B cell (primary cell): ENCODE data around the gene CEMIP. TPM values are rescaled to one million over a fixed set of nuclear protein-coding genes. Genes with fewer than 3 reads are reported as not detected.

Experiments
- ATAC-seq: fragments of 200-7000 bp; cut with Tn5 transposase; one replicate; pipeline ENCODE4 v1.10.0; 2021; ENCODE audit warnings: low read depth, mild to moderate bottlenecking, moderate number of reproducible peaks, moderate library complexity
- CTCF ChIA-PET: fragments of 350-600 bp; sonication (Branson Sonifier 250); formaldehyde crosslinking; loops from one replicate; lab custom pipeline; 2021; ENCODE audit warnings: antibody characterized with exemption, inconsistent platforms; lab: Charles Lee
- POLR2A ChIA-PET: fragments of 350-600 bp; sonication (Branson Sonifier 250); formaldehyde crosslinking; loops from one replicate; lab custom pipeline; 2021; ENCODE audit warnings: antibody characterized with exemption; lab: Charles Lee
- DNase-seq: peaks from one replicate; pipeline ENCODE4 v3.0.0; 2013
- H2AFZ ChIP-seq: 2 replicates; pipeline ENCODE4 v1.6.1; 2012; ENCODE audit warnings: mild to moderate bottlenecking, low read depth, low read length; ENCODE audit not compliant: insufficient read depth, poor library complexity, severe bottlenecking
- H3K27ac ChIP-seq, 2 donors: 1 replicate in 1 of 2; 2 replicates in 1 of 2; pipeline ENCODE4 v1.5.1; 2012 to 2013; ENCODE audit warnings: low read length in 2 of 2, mild to moderate bottlenecking in 2 of 2, moderate library complexity in 1 of 2
- H3K27me3 ChIP-seq, 4 experiments: fragments of 200-600 bp in 1 of 4; sonication (generic) in 1 of 4; replicated peaks in 1 of 4; 1 replicate in 2 of 4; 2 replicates in 2 of 4; pipeline versions ENCODE4 v1.6.1 to v1.7.0; 2013 to 2016; ENCODE audit warnings: low read length in 3 of 4, mild to moderate bottlenecking in 2 of 4, mixed read lengths in 1 of 4, moderate library complexity in 1 of 4; ENCODE audit not compliant: insufficient read depth in 4 of 4, control insufficient read depth in 3 of 4; ENCODE audit errors: control extremely low read depth in 1 of 4
- H3K36me3 ChIP-seq, 2 experiments: replicated peaks in 1 of 2; 1 replicate in 1 of 2; 2 replicates in 1 of 2; pipeline versions ENCODE4 v1.6.1 to v1.7.1; 2013; ENCODE audit warnings: low read length in 1 of 2; ENCODE audit not compliant: insufficient read depth in 2 of 2, control insufficient read depth in 1 of 2; ENCODE audit errors: control extremely low read depth in 1 of 2, extremely low read depth in 1 of 2
- H3K4me1 ChIP-seq, 2 donors: fragments of 200-600 bp in 1 of 2; sonication (generic) in 1 of 2; 1 replicate in 1 of 2; 2 replicates in 1 of 2; pipeline versions ENCODE4 v1.5.1 to v1.6.1; 2013 to 2017; ENCODE audit warnings: low read length in 2 of 2; ENCODE audit not compliant: control insufficient read depth in 2 of 2, insufficient read depth in 2 of 2
- H3K4me2 ChIP-seq: replicated peaks from 2 replicates; pipeline ENCODE3; 2012; ENCODE audit warnings: mild to moderate bottlenecking, low read depth, low read length; ENCODE audit not compliant: poor library complexity, severe bottlenecking
- H3K4me3 ChIP-seq, 5 experiments: fragments of 200-600 bp in 1 of 5; sonication (generic) in 1 of 5; 1 replicate in 3 of 5; 2 replicates in 2 of 5; pipeline versions ENCODE4 v1.5.1 to v1.7.0; 2011 to 2016; ENCODE audit warnings: low read length in 4 of 5, mild to moderate bottlenecking in 4 of 5, low read depth in 2 of 5, control low read depth in 1 of 5, moderate library complexity in 1 of 5; ENCODE audit not compliant: insufficient read depth in 1 of 5; ENCODE audit errors: control extremely low read depth in 1 of 5, extremely low read depth in 1 of 5
- H3K79me2 ChIP-seq: fragments of 200-600 bp; sonication (generic); one replicate; pipeline ENCODE4 v1.6.0; 2016; ENCODE audit warnings: low read length; ENCODE audit not compliant: control insufficient read depth, insufficient read depth
- H3K9ac ChIP-seq: fragments of 200-600 bp; sonication (generic); 2 replicates; pipeline ENCODE4 v1.6.1; 2017; ENCODE audit warnings: mild to moderate bottlenecking, low read length, moderate library complexity
- H3K9me3 ChIP-seq, 3 donors: one replicate each; pipeline versions ENCODE4 v1.6.1 to v1.7.1; 2013; ENCODE audit warnings: low read length in 2 of 3; ENCODE audit not compliant: control insufficient read depth in 2 of 3, insufficient read depth in 1 of 3; ENCODE audit errors: control extremely low read depth in 1 of 3
- H4K20me1 ChIP-seq: 2 replicates; pipeline ENCODE4 v1.6.0; 2012; ENCODE audit warnings: mild to moderate bottlenecking, low read length; ENCODE audit not compliant: insufficient read depth, control insufficient read depth, poor library complexity, severe bottlenecking
- H3K27ac Mint-ChIP-seq: one replicate; pipeline ENCODE4 v1.8.0; 2021; ENCODE audit warnings: mixed read lengths
- H3K27me3 Mint-ChIP-seq: one replicate; pipeline ENCODE4 v1.8.0; 2021; ENCODE audit warnings: mixed read lengths
- H3K4me1 Mint-ChIP-seq: one replicate; pipeline ENCODE4 v1.8.0; 2021; ENCODE audit warnings: mixed read lengths
- H3K4me3 Mint-ChIP-seq: one replicate; pipeline ENCODE4 v1.8.0; 2021; ENCODE audit warnings: mixed read lengths
- H3K9me3 Mint-ChIP-seq: one replicate; pipeline ENCODE4 v1.8.0; 2022; ENCODE audit warnings: mixed read lengths; ENCODE audit not compliant: insufficient read depth
- EZH2 ChIP-seq: IDR thresholded peaks from 2 replicates; pipeline ENCODE4 v1.6.1; 2012; ENCODE audit warnings: borderline replicate concordance, low read depth, mild to moderate bottlenecking, moderate library complexity, low read length; ENCODE audit not compliant: insufficient read depth, poor library complexity, severe bottlenecking
- WGBS: methylation state at CpG from one replicate; pipeline ENCODE4 v1.1.5; 2013; ENCODE audit warnings: missing lambda C conversion rate; ENCODE audit not compliant: insufficient coverage; 5-methylcytosine and 5-hydroxymethylcytosine counted together
- intact Hi-C: fragments of 100-400 bp; cut with micrococcal nuclease; formaldehyde crosslinking; loops from one replicate; pipeline ENCODE4 v1.10.0; 2022
- polyA plus RNA-seq: library from polyadenylated mRNA; depleted of rRNA; stranded (reverse); fragments of >200 nt; gene quantifications from 2 replicates; pipeline ENCODE4 v1.2.3, GENCODE V29; 2012
- total RNA-seq, 2 donors: library from RNA; stranded (reverse); fragments of 120-200 nt in 1 of 2; gene quantifications; 1 replicate in 1 of 2; 2 replicates in 1 of 2; pipeline versions ENCODE4 v1.2.3 to v1.2.4, GENCODE V29; 2013 to 2022
- TF ChIP-seq, protein P1 (sequence below): fragments of 200-600 bp; IDR thresholded peaks from one replicate; pipeline ENCODE4 v1.8.0; 2022; ENCODE audit warnings: antibody characterized with exemption, mild to moderate bottlenecking

Gene CEMIP
- total and polyA plus RNA-seq, 2 donors (not counting 1 experiment from before 2014, with no cell fraction given), result 0.32 TPM; not detected in 1

DNA sequence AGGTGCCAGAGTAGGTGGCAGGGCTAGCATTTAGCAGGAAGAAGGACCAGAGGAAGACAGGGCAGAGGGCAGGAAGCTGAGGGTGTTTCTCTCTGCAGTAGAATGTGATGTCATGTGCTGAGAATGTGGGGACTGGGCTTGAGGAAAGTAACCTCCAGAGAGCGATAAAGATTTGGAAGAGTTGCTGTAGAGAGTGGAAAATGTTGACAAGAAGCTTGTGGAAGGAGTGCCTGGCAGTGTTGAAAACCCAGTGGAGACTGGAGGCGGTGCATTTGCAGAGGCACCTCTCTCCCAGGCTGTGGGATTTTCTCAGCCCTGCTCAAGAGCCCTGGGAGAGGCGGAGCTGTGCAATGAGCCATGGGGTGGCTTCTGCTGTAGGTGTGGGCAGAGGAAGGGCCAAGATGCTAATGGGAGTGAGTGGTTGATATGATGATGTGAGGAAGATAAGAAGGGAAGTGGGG, 155.6 kb downstream of the CEMIP start:
- Histone ChIP-seq H3K9me3 (no peaks in the 10 kb centered on the region), H3K27me3 (no peaks in the 10 kb centered on the region), H3K36me3 (no peaks in the 10 kb centered on the region), H3K79me2 (no peaks in the 10 kb centered on the region), H3K9ac (no peak overlapping the region), H3K27ac (no peak overlapping the region), H4K20me1 (no peaks in the 10 kb centered on the region), H3K4me1 (no peaks in the 10 kb centered on the region), H3K4me3 (no peak overlapping the region), H3K4me2 (no peak overlapping the region), H2AFZ (no peak overlapping the region)
- DNase-seq (no peak), ATAC-seq (no peak)
- ChIA-PET POLR2A (no interaction called here), CTCF (no interaction called here)
- H3K4me3 Mint-ChIP-seq, result no peak overlapping the region
- H3K27me3 Mint-ChIP-seq, result no peaks in the 10 kb centered on the region
- H3K27ac Mint-ChIP-seq, result no peak overlapping the region
- intact Hi-C loops, result no loop called here
- WGBS, result 98% methylated on average over 3 of the region's 3 CpGs
- no peak for TF ChIP-seq EZH2
- TF ChIP-seq, protein P1, sequence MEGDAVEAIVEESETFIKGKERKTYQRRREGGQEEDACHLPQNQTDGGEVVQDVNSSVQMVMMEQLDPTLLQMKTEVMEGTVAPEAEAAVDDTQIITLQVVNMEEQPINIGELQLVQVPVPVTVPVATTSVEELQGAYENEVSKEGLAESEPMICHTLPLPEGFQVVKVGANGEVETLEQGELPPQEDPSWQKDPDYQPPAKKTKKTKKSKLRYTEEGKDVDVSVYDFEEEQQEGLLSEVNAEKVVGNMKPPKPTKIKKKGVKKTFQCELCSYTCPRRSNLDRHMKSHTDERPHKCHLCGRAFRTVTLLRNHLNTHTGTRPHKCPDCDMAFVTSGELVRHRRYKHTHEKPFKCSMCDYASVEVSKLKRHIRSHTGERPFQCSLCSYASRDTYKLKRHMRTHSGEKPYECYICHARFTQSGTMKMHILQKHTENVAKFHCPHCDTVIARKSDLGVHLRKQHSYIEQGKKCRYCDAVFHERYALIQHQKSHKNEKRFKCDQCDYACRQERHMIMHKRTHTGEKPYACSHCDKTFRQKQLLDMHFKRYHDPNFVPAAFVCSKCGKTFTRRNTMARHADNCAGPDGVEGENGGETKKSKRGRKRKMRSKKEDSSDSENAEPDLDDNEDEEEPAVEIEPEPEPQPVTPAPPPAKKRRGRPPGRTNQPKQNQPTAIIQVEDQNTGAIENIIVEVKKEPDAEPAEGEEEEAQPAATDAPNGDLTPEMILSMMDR, result no peak
- no peaks in the 10 kb centered on the region for H3K9me3 Mint-ChIP-seq
- no peaks in the 10 kb centered on the region for H3K4me1 Mint-ChIP-seq

DNA sequence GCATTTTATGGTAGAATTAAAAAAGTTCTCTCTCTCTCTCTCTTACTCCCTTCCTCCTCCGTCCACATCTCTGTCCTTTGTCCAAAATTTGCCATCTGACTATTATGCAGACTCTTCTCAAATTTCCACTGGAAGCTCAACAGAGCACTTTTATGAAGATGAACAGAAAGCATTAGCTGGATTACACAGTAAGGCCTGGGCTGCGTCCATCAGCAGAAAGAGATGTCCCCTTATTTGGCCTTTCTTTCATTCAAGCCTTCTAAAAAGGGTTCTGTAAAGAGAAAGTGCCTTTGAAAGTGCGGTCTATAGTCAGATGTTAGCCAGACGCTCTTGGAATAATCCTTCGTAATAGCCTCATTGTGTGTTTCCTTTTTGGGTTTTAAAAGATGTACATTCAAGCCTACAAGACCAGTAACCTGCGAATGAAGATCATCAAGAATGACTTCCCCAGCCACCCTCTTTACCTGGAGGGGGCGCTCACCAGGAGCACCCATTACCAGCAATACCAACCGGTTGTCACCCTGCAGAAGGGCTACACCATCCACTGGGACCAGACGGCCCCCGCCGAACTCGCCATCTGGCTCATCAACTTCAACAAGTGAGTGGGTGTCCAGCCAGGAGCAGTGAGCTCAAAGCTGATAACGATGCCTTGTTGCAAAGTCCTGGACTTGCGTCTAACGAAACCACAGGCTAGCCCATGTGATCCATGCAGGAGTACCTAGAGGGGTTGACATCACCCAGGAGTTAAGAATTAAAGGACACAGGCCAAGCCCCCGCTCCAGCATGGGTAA, 157.3 kb downstream of the CEMIP start:
- CTCF ChIA-PET, result no interaction called here
- intact Hi-C loops, result no loop called here
- H3K79me2 ChIP-seq, result no peaks in the 10 kb centered on the region
- TF ChIP-seq, protein P1, result no peak
- no peak for TF ChIP-seq EZH2
- POLR2A ChIA-PET, result no interaction called here
- H3K4me2 ChIP-seq, result no peak overlapping the region
- no peak for DNase-seq
- H3K4me1 ChIP-seq, result no peaks in the 10 kb centered on the region
- WGBS, result over 99% methylated on average over 12 of the region's 16 CpGs
- H3K27me3 ChIP-seq, result no peaks in the 10 kb centered on the region
- H3K9ac ChIP-seq, result no peak overlapping the region
- Mint-ChIP-seq H3K27me3 (no peaks in the 10 kb centered on the region), H3K9me3 (no peaks in the 10 kb centered on the region), H3K4me3 (no peak overlapping the region), H3K27ac (no peak overlapping the region), H3K4me1 (no peaks in the 10 kb centered on the region)
- H4K20me1 ChIP-seq, result no peaks in the 10 kb centered on the region
- no peaks in the 10 kb centered on the region for H3K9me3 ChIP-seq
- no peak overlapping the region for H3K4me3 ChIP-seq
- ATAC-seq, result no peak
- H3K36me3 ChIP-seq, result peaks cover 0 to 3% of the 10 kb centered on the region in 2 experiments
- H2AFZ ChIP-seq, result no peak overlapping the region
- no peak overlapping the region for H3K27ac ChIP-seq
